Esophagus (tissue), 2 donors: Measurements from ENCODE around the gene NT5C1A. TPM values are rescaled to one million over a fixed set of nuclear protein-coding genes. Genes with fewer than 3 reads are reported as not detected.

ENCODE experiments used
- H3K27ac ChIP-seq, 2 donors: one replicate each; pipeline ENCODE4 v1.5.1; 2013; ENCODE audit warnings: low read depth in 2 of 2, mild to moderate bottlenecking in 2 of 2, inconsistent platforms in 1 of 2, low read length in 1 of 2, moderate library complexity in 1 of 2
- H3K27me3 ChIP-seq, 2 donors: one replicate each; pipeline ENCODE4 v1.6.1; 2013; ENCODE audit warnings: low read length in 2 of 2, control low read depth in 1 of 2, mild to moderate bottlenecking in 1 of 2; ENCODE audit not compliant: insufficient read depth in 2 of 2, control insufficient read depth in 1 of 2
- H3K36me3 ChIP-seq, 2 donors: one replicate each; pipeline ENCODE4 v1.6.1; 2013; ENCODE audit warnings: low read length in 1 of 2; ENCODE audit not compliant: control insufficient read depth in 2 of 2, insufficient read depth in 2 of 2
- H3K4me1 ChIP-seq, 2 donors: one replicate each; pipeline ENCODE4 v1.6.1; 2013; ENCODE audit warnings: low read length in 1 of 2; ENCODE audit not compliant: control insufficient read depth in 2 of 2, insufficient read depth in 2 of 2
- H3K4me3 ChIP-seq, 2 donors: one replicate each; pipeline ENCODE4 v1.5.1; 2013; ENCODE audit warnings: low read length in 2 of 2, mild to moderate bottlenecking in 2 of 2, low read depth in 1 of 2, moderate library complexity in 1 of 2
- H3K9me3 ChIP-seq, 2 donors: one replicate each; pipeline ENCODE4 v1.6.1; 2013; ENCODE audit warnings: mild to moderate bottlenecking in 2 of 2, low read depth in 1 of 2, low read length in 1 of 2, moderate library complexity in 1 of 2; ENCODE audit not compliant: control insufficient read depth in 2 of 2, insufficient read depth in 1 of 2
- WGBS, 2 donors: extraction: QIAGEN DNeasy Blood & Tissue Kit; methylation state at CpG; one replicate each; pipeline ENCODE4 v1.1.7; 2013; 5-methylcytosine and 5-hydroxymethylcytosine counted together
- polyA plus RNA-seq, 2 donors: library from polyadenylated mRNA; stranded (reverse); fragments of 200-250 nt; gene quantifications; one replicate each; pipeline ENCODE4 v1.2.3, GENCODE V29; 2013
- donor health status: healthy with polysubstance abuse.
- donor health status: Bipolar disorder and iron deficiency.

The NT5C1A gene
- polyA plus RNA-seq, 2 donors = 0.02 TPM; not detected in 1

GRCh38 chr1:39670689-39671088 lies 1.2 kb downstream of the NT5C1A start:
- H3K4me3 ChIP-seq = no peak overlapping the region
- peaks cover 0 to 4% of the 10 kb centered on the region in 2 donors for H3K27me3 ChIP-seq
- WGBS, 2 donors = 44 to 60% methylated on average over 1 of the region's 1 CpG
- H3K9me3 ChIP-seq = peaks cover 0 to 3% of the 10 kb centered on the region in 2 donors
- no peaks in the 10 kb centered on the region for H3K36me3 ChIP-seq
- no peak overlapping the region for H3K27ac ChIP-seq
- peaks cover 3 to 5% of the 10 kb centered on the region in 2 donors for H3K4me1 ChIP-seq

GRCh38 chr1:39668894-39669293 lies 3.0 kb downstream of the NT5C1A start:
- peaks cover 0 to 3% of the 10 kb centered on the region in 2 donors for H3K9me3 ChIP-seq

GRCh38 chr1:39668111-39668510 lies 3.8 kb downstream of the NT5C1A start:
- WGBS, 2 donors = 80 to 82% methylated on average over 3 of the region's 3 CpGs
- H3K27ac ChIP-seq = no peak overlapping the region
- peaks cover 0 to 4% of the 10 kb centered on the region in 2 donors for H3K27me3 ChIP-seq

More at GRCh38 chr1:39668894-39669293, 3.0 kb downstream of the NT5C1A start:
- H3K27me3 ChIP-seq = peaks cover 0 to 4% of the 10 kb centered on the region in 2 donors
- no peak overlapping the region for H3K27ac ChIP-seq
- H3K4me3 ChIP-seq = no peak overlapping the region
- WGBS, 2 donors = 92% methylated on average over 3 of the region's 3 CpGs
- H3K36me3 ChIP-seq = no peaks in the 10 kb centered on the region
- peaks cover 3 to 5% of the 10 kb centered on the region in 2 donors for H3K4me1 ChIP-seq

GRCh38 chr1:39666772-39667171 lies 5.1 kb downstream of the NT5C1A start:
- 79 to 87% methylated on average over 3 of the region's 3 CpGs for WGBS, 2 donors
- Histone ChIP-seq H3K27me3 (peaks cover 0 to 4% of the 10 kb centered on the region in 2 donors), H3K27ac (no peak overlapping the region), H3K36me3 (no peaks in the 10 kb centered on the region), H3K9me3 (peaks cover 0 to under 1% of the 10 kb centered on the region in 2 donors), H3K4me3 (no peak overlapping the region), H3K4me1 (peaks cover 3 to 5% of the 10 kb centered on the region in 2 donors)

More at GRCh38 chr1:39668111-39668510, 3.8 kb downstream of the NT5C1A start:
- Histone ChIP-seq H3K9me3 (peaks cover 0 to 3% of the 10 kb centered on the region in 2 donors), H3K4me3 (no peak overlapping the region), H3K36me3 (no peaks in the 10 kb centered on the region), H3K4me1 (peaks cover 3 to 5% of the 10 kb centered on the region in 2 donors)

- 86 to 89% methylated on average over 8 of the region's 8 CpGs for WGBS, 2 donors
- Histone ChIP-seq H3K4me1 (no peaks in the 10 kb centered on the region), H3K9me3 (no peaks in the 10 kb centered on the region), H3K4me3 (no peak overlapping the region), H3K36me3 (no peaks in the 10 kb centered on the region), H3K27ac (no peak overlapping the region), H3K27me3 (peaks cover 0 to 4% of the 10 kb centered on the region in 2 donors)
These were observed 8.3 kb downstream of the NT5C1A start for GRCh38 chr1:39663559-39663958.

- Histone ChIP-seq H3K27ac (no peak overlapping the region), H3K27me3 (no peaks in the 10 kb centered on the region), H3K36me3 (no peaks in the 10 kb centered on the region), H3K4me3 (no peak overlapping the region), H3K4me1 (no peaks in the 10 kb centered on the region), H3K9me3 (no peaks in the 10 kb centered on the region)
- WGBS, 2 donors = 86 to 92% methylated on average over 1 of the region's 1 CpG
These were observed 9.0 kb downstream of the NT5C1A start for GRCh38 chr1:39662861-39663260.

GRCh38 chr1:39659538-39659937 lies 12.4 kb downstream of the NT5C1A start:
- 89 to 91% methylated on average over 5 of the region's 5 CpGs for WGBS, 2 donors
- Histone ChIP-seq H3K27ac (no peak overlapping the region), H3K36me3 (no peaks in the 10 kb centered on the region), H3K27me3 (no peaks in the 10 kb centered on the region), H3K4me1 (no peaks in the 10 kb centered on the region), H3K4me3 (no peak overlapping the region), H3K9me3 (no peaks in the 10 kb centered on the region)

GRCh38 chr1:39659110-39659509 lies 12.8 kb downstream of the NT5C1A start:
- no peaks in the 10 kb centered on the region for H3K4me1 ChIP-seq
- WGBS, 2 donors = 93 to 94% methylated on average over 12 of the region's 12 CpGs

GRCh38 chr1:39657923-39658485 lies 13.9 kb downstream of the NT5C1A start:
- no peaks in the 10 kb centered on the region for H3K36me3 ChIP-seq
- no peaks in the 10 kb centered on the region for H3K27me3 ChIP-seq
- H3K4me3 ChIP-seq = no peak overlapping the region
- H3K27ac ChIP-seq = no peak overlapping the region
- no peaks in the 10 kb centered on the region for H3K4me1 ChIP-seq
- WGBS, 2 donors = 26 to 30% methylated on average over 6 of the region's 6 CpGs
- no peaks in the 10 kb centered on the region for H3K9me3 ChIP-seq

More at GRCh38 chr1:39659110-39659509, 12.8 kb downstream of the NT5C1A start:
- Histone ChIP-seq H3K27ac (no peak overlapping the region), H3K4me3 (no peak overlapping the region), H3K9me3 (no peaks in the 10 kb centered on the region), H3K36me3 (no peaks in the 10 kb centered on the region), H3K27me3 (no peaks in the 10 kb centered on the region)

- Histone ChIP-seq H3K36me3 (no peaks in the 10 kb centered on the region), H3K27ac (no peak overlapping the region), H3K4me3 (no peak overlapping the region), H3K27me3 (no peaks in the 10 kb centered on the region), H3K9me3 (no peaks in the 10 kb centered on the region), H3K4me1 (no peaks in the 10 kb centered on the region)
- WGBS, 2 donors = 87 to 94% methylated on average over 3 of the region's 3 CpGs
These were observed 14.5 kb downstream of the NT5C1A start for GRCh38 chr1:39657402-39657801.
